ENCODE data around the gene MTCL1. TPM values are rescaled to one million over a fixed set of nuclear protein-coding genes. Genes with fewer than 3 reads are reported as not detected.

Gene MTCL1
- total RNA-seq, 1 experiment from 2014 or later = 22.7 TPM

- Histone ChIP-seq H3K27ac (ENCODE audit: low read depth, low read length) (no peak overlapping the region), H3K9me2 (ENCODE audit: insufficient read depth) (no peaks in the 10 kb centered on the region), H3K79me2 (ENCODE audit: insufficient read depth, low read length) (peaks cover 40% of the 10 kb centered on the region), H3K4me1 (ENCODE audit: control insufficient read depth in 1 of 2, insufficient read depth in 2 of 2, low read length in 2 of 2) (peaks cover 13 to 16% of the 10 kb centered on the region in 2 experiments), H3K9ac (ENCODE audit: low read length) (no peak overlapping the region), H2AFZ (ENCODE audit: low read depth, low read length, poor library complexity, severe bottlenecking) (no peak overlapping the region), H3K4me2 (ENCODE audit: low read length) (no peak overlapping the region), H3K27me3 (ENCODE audit: insufficient read depth, low read length) (no peaks in the 10 kb centered on the region), H4K20me1 (ENCODE audit: insufficient read depth) (no peaks in the 10 kb centered on the region), H3K9me3 (ENCODE audit: control insufficient read depth in 1 of 2, insufficient read depth in 1 of 2, low read depth in 1 of 2, low read length in 2 of 2) (no peaks in the 10 kb centered on the region), H3K4me3 (replicated peaks in 1 of 2; ENCODE audit: low read depth in 1 of 2, low read length in 2 of 2) (no peak overlapping the region), H3K36me3 (ENCODE audit: control insufficient read depth in 1 of 2, insufficient read depth in 2 of 2, low read length in 2 of 2) (peaks cover 0 to 6% of the 10 kb centered on the region in 2 experiments; a peak in 2 of 4 replicates)
- ATAC-seq (no peak), DNase-seq (ENCODE audit: low read depth, low spot score) (no peak)
- no TSS peak for BruUV-seq (replicated peaks)
- ChIA-PET CTCF (no interaction called here), POLR2A (no interaction called here), RAD21 (ENCODE audit: low non-redundant PET in 1 of 2, low total read pairs in 2 of 2, uncharacterized antibody in 2 of 2, unreplicated experiment in 2 of 2) (no interaction called here)
- TF ChIP-seq RAD21 (IDR thresholded peaks at IDR 0.05; ENCODE audit: low read depth) (no peak), POLR2A (IDR thresholded peaks at IDR 0.05; ENCODE audit: borderline replicate concordance, extremely low read depth, insufficient read depth, insufficient read length) (no peak)
- intact Hi-C loops (cut with micrococcal nuclease) = no loop called here
These were observed 11.8 kb downstream of the MTCL1 start for GRCh38 chr18:8717011-8717770.

- POLR2A ChIA-PET = no interaction called here
- no peaks in the 10 kb centered on the region for H4K20me1 ChIP-seq (ENCODE audit: insufficient read depth)
- H3K27me3 ChIP-seq (ENCODE audit: insufficient read depth, low read length) = no peaks in the 10 kb centered on the region
- peaks cover 37% of the 10 kb centered on the region for H3K79me2 ChIP-seq (ENCODE audit: insufficient read depth, low read length)
- ATAC-seq (no peak), DNase-seq (ENCODE audit: low read depth, low spot score) (no peak)
- intact Hi-C loops (cut with micrococcal nuclease) = no loop called here
- no peaks in the 10 kb centered on the region for H3K9me3 ChIP-seq (ENCODE audit: control insufficient read depth in 1 of 2, insufficient read depth in 1 of 2, low read depth in 1 of 2, low read length in 2 of 2)
- H3K9ac ChIP-seq (ENCODE audit: low read length) = no peak overlapping the region
- peaks cover 16 to 19% of the 10 kb centered on the region in 2 experiments for H3K4me1 ChIP-seq (ENCODE audit: control insufficient read depth in 1 of 2, insufficient read depth in 2 of 2, low read length in 2 of 2)
- no peak overlapping the region for H3K4me3 ChIP-seq (replicated peaks in 1 of 2; ENCODE audit: low read depth in 1 of 2, low read length in 2 of 2)
- H3K9me2 ChIP-seq (ENCODE audit: insufficient read depth) = no peaks in the 10 kb centered on the region
- CTCF ChIA-PET = no interaction called here
- RAD21 ChIA-PET (ENCODE audit: low non-redundant PET in 1 of 2, low total read pairs in 2 of 2, uncharacterized antibody in 2 of 2, unreplicated experiment in 2 of 2) = interaction anchor here in 1 of 2 experiments (0.6 kb wide), 1 partner anchor 22 kb away, joined by 4 read pairs; no protein-coding TSS in a partner anchor
- no TSS peak for BruUV-seq (replicated peaks)
- H3K36me3 ChIP-seq (ENCODE audit: control insufficient read depth in 1 of 2, insufficient read depth in 2 of 2, low read length in 2 of 2) = peaks cover 0 to 6% of the 10 kb centered on the region in 2 experiments; a peak in 2 of 4 replicates
- no peak overlapping the region for H3K27ac ChIP-seq (ENCODE audit: low read depth, low read length)
- H2AFZ ChIP-seq (ENCODE audit: low read depth, low read length, poor library complexity, severe bottlenecking) = no peak overlapping the region
- H3K4me2 ChIP-seq (ENCODE audit: low read length) = no peak overlapping the region
- no peak for TF ChIP-seq FOSL1 (IDR thresholded peaks at IDR 0.05; ENCODE audit: low read depth)
- TF ChIP-seq EZH2phosphoT487 (IDR thresholded peaks at IDR 0.05; ENCODE audit: borderline replicate concordance) = no peak
- no peak for TF ChIP-seq EZH2 (IDR thresholded peaks at IDR 0.05)
- no peak for TF ChIP-seq ZBTB33 (IDR thresholded peaks at IDR 0.05; ENCODE audit: extremely low read depth, insufficient replicate concordance, low read length)
- no peak for TF ChIP-seq ELF1 (IDR thresholded peaks at IDR 0.05; ENCODE audit: borderline replicate concordance, low read depth)
- TF ChIP-seq ZNF274 (IDR thresholded peaks at IDR 0.05; ENCODE audit: low read depth, low read length) = no peak
- no peak for TF ChIP-seq SP1 (IDR thresholded peaks at IDR 0.05; ENCODE audit: low read depth)
- TF ChIP-seq ATF3 (IDR thresholded peaks at IDR 0.05) = no peak
- TF ChIP-seq POLR2AphosphoS5 (IDR thresholded peaks at IDR 0.05; ENCODE audit: low read depth, low read length) = no peak
- TF ChIP-seq ZFX (IDR thresholded peaks at IDR 0.05) = no peak
- no peak for TF ChIP-seq REST (IDR thresholded peaks at IDR 0.05; ENCODE audit: low read depth)
- TF ChIP-seq EGR1 (IDR thresholded peaks at IDR 0.05; ENCODE audit: low read depth) = no peak
These were observed 13.1 kb downstream of the MTCL1 start for GRCh38 chr18:8718401-8718913.

Measured in HCT116 (cell line).